CD8-positive, alpha-beta memory T cell (primary cell): Measurements from ENCODE around the gene CYTIP. TPM values are rescaled to one million over a fixed set of nuclear protein-coding genes. Genes with fewer than 3 reads are reported as not detected.

Experiments
- CTCF ChIA-PET: fragments of 350-600 bp; sonication (Branson Sonifier 250); formaldehyde crosslinking; loops from one replicate; lab custom pipeline; 2021; ENCODE audit warnings: antibody characterized with exemption; lab: Charles Lee
- POLR2A ChIA-PET: fragments of 350-600 bp; sonication (Branson Sonifier 250); formaldehyde crosslinking; loops from one replicate; lab custom pipeline; 2021; ENCODE audit warnings: antibody characterized with exemption; lab: Charles Lee
- DNase-seq, 5 donors: peaks; one replicate each; pipeline versions ENCODE4 v3.0.0 to v3.0.0-alpha.2; 2020 to 2022; ENCODE audit warnings: mixed read lengths in 1 of 5
- H3K27ac ChIP-seq: one replicate; pipeline ENCODE4 v1.7.0; 2013; ENCODE audit warnings: low read depth, mild to moderate bottlenecking, low read length, moderate library complexity
- H3K27me3 ChIP-seq: 2 replicates; pipeline ENCODE4 v1.7.0; 2013; ENCODE audit warnings: low read length, mild to moderate bottlenecking; ENCODE audit not compliant: insufficient read depth, poor library complexity, severe bottlenecking
- H3K36me3 ChIP-seq: 2 replicates; pipeline ENCODE4 v1.7.0; 2013; ENCODE audit warnings: mild to moderate bottlenecking, low read length, moderate library complexity; ENCODE audit not compliant: insufficient read depth
- H3K4me1 ChIP-seq: 2 replicates; pipeline ENCODE4 v1.7.0; 2013; ENCODE audit warnings: mild to moderate bottlenecking, low read length, moderate library complexity; ENCODE audit not compliant: insufficient read depth
- H3K4me3 ChIP-seq: 2 replicates; pipeline ENCODE4 v1.7.0; 2013; ENCODE audit warnings: mild to moderate bottlenecking, low read length
- H3K9me3 ChIP-seq: 2 replicates; pipeline ENCODE4 v1.7.0; 2013; ENCODE audit warnings: mild to moderate bottlenecking, low read length
- H3K27ac Mint-ChIP-seq, 8 donors: one replicate each; pipeline ENCODE4 v1.8.0; 2020 to 2021; ENCODE audit warnings: mixed read lengths in 8 of 8, mild to moderate bottlenecking in 6 of 8, inconsistent platforms in 3 of 8, moderate library complexity in 3 of 8
- H3K27me3 Mint-ChIP-seq, 2 donors: one replicate each; pipeline ENCODE4 v1.8.0; 2020 to 2021; ENCODE audit warnings: mixed read lengths in 2 of 2, mild to moderate bottlenecking in 1 of 2, moderate library complexity in 1 of 2
- H3K36me3 Mint-ChIP-seq, 3 donors: one replicate each; pipeline ENCODE4 v1.8.0; 2020 to 2021; ENCODE audit warnings: mixed read lengths in 3 of 3, inconsistent platforms in 1 of 3, mild to moderate bottlenecking in 1 of 3
- H3K4me1 Mint-ChIP-seq, 3 donors: one replicate each; pipeline ENCODE4 v1.8.0; 2020 to 2021; ENCODE audit warnings: mixed read lengths in 3 of 3, inconsistent platforms in 1 of 3, mild to moderate bottlenecking in 1 of 3
- H3K4me3 Mint-ChIP-seq, 7 donors: one replicate each; pipeline ENCODE4 v1.8.0; 2020 to 2021; ENCODE audit warnings: mixed read lengths in 7 of 7, mild to moderate bottlenecking in 6 of 7, moderate library complexity in 4 of 7, inconsistent platforms in 2 of 7
- H3K9me3 Mint-ChIP-seq, 5 donors: one replicate each; pipeline ENCODE4 v1.8.0; 2020 to 2022; ENCODE audit warnings: mixed read lengths in 5 of 5, mild to moderate bottlenecking in 3 of 5, moderate library complexity in 2 of 5, inconsistent platforms in 1 of 5
- polyA plus RNA-seq: library from polyadenylated mRNA; unstranded; fragments of 300-500 nt; fragmentation: Illumina TruSeq; gene quantifications from one replicate; pipeline ENCODE4 v1.2.3, GENCODE V29; 2021
- total RNA-seq, 2 experiments: library from RNA; stranded (reverse); gene quantifications; one replicate each; pipeline ENCODE4 v1.2.3, GENCODE V29; 2021

Gene CYTIP
- total and polyA plus RNA-seq, 3 experiments from 2014 or later = 144 to 202 (median 195) TPM

DNA sequence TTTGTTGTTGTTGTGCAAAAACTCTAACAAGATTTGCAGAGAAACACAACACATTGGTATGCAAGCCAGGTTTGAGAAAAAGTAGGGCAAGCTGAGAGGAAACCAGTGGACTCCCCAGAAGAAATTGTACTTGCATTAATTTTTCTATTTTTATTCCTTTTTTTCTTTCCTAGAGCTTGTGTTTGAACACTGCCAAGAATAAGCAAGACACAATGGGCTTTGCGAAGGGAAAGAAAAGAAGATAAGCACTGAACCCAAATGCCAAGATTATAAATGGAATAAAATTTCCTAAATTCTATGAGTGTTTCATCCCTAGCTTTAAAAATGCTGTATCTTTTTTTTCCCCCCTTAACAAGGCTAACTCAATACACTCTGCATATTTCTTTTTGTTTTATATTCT is 17.0 kb upstream of the CYTIP start:
- H3K27me3 ChIP-seq = no peaks in the 10 kb centered on the region
- ChIA-PET POLR2A (interaction anchor here (0.6 kb wide), 2 partner anchors 22 to 154 kb away, joined by 3 read pairs; no protein-coding TSS in a partner anchor), CTCF (interaction anchor here (0.6 to 8.8 kb wide), 4 partner anchors 22 to 158 kb away, joined by 3 to 68 read pairs (median 5); partner anchors contain the start of gene ERMN)
- DNase-seq = no peak
- H3K9me3 ChIP-seq = no peaks in the 10 kb centered on the region
- peaks cover 36 to 60% (median 49%) of the 10 kb centered on the region in 3 donors for H3K4me1 Mint-ChIP-seq
- no peaks in the 10 kb centered on the region for H3K36me3 ChIP-seq
- H3K9me3 Mint-ChIP-seq = no peaks in the 10 kb centered on the region
- H3K27ac ChIP-seq = no peak overlapping the region
- no peaks in the 10 kb centered on the region for H3K27me3 Mint-ChIP-seq
- peaks cover 0 to 2% (median 0%) of the 10 kb centered on the region in 3 donors for H3K36me3 Mint-ChIP-seq
- H3K4me3 ChIP-seq = no peak overlapping the region
- no peak overlapping the region for H3K4me3 Mint-ChIP-seq
- peak overlapping the region in 4 of 8 donors; percentile 2 to 29 (median 16) for H3K27ac Mint-ChIP-seq
- peaks cover 68% of the 10 kb centered on the region for H3K4me1 ChIP-seq

DNA sequence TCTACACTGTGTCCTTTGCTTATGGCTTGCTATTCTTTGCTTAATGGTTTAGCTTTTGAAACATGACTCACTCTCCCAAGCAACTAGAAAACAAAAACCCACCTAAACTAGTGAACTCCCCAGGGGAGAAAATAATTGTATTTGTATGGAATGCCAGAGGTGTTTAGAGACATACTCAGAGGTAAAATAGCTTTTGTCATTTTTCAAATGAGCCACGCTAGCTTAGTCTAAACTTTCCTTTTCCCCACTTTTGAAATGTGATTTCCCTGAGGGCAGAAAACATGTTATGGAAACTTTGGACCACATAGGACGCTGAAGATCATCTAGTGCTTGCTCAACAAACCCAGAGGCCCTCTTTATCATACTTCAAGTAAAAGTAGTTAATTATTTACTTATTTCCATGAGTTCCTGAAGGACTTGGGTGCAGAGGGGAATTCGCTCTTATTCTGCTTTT is 16.5 kb upstream of the CYTIP start:
- CTCF ChIA-PET = interaction anchor here (1.3 to 8.8 kb wide), 2 partner anchors 21 to 134 kb away, joined by 6 to 68 read pairs; partner anchors contain the start of gene ERMN
- no peaks in the 10 kb centered on the region for H3K9me3 Mint-ChIP-seq
- H3K36me3 Mint-ChIP-seq = peaks cover 0 to 2% (median 0%) of the 10 kb centered on the region in 3 donors
- H3K4me1 Mint-ChIP-seq = peaks cover 33 to 56% (median 47%) of the 10 kb centered on the region in 3 donors
- Histone ChIP-seq H3K4me1 (peaks cover 66% of the 10 kb centered on the region), H3K27ac (no peak overlapping the region), H3K27me3 (no peaks in the 10 kb centered on the region), H3K9me3 (no peaks in the 10 kb centered on the region), H3K4me3 (no peak overlapping the region), H3K36me3 (no peaks in the 10 kb centered on the region)
- H3K27ac Mint-ChIP-seq = peak overlapping the region in 5 of 8 donors; percentile 2 to 30 (median 22)
- H3K4me3 Mint-ChIP-seq = peak overlapping the region in 1 of 7 donors; percentile 29
- POLR2A ChIA-PET = interaction anchor here (0.6 kb wide), 1 partner anchor 21 kb away, joined by 3 read pairs; no protein-coding TSS in a partner anchor
- no peak for DNase-seq
- no peaks in the 10 kb centered on the region for H3K27me3 Mint-ChIP-seq

DNA sequence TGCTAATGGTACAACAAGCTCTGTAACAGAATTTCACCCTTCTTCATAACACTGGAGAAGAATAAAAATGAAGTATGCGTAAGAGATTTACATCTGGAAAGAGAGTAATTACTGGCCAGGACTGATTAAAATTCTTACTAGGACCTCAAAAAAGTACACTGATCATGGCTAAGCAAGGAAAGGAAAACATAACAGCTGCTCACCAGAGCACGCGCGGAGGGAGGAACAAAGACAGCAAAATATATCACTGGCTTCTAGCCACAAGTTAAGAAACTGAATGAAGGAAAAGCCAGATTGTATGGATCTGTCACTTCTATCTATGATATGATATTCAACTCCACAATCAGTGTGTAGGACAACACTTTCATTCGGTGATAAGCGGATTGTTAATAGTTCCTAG is 15.6 kb upstream of the CYTIP start:
- no peaks in the 10 kb centered on the region for H3K9me3 Mint-ChIP-seq
- no peaks in the 10 kb centered on the region for H3K27me3 ChIP-seq
- H3K27me3 Mint-ChIP-seq = no peaks in the 10 kb centered on the region
- no peak for DNase-seq
- H3K9me3 ChIP-seq = no peaks in the 10 kb centered on the region
- peaks cover 57% of the 10 kb centered on the region for H3K4me1 ChIP-seq
- no peak overlapping the region for H3K4me3 ChIP-seq
- H3K36me3 Mint-ChIP-seq = peaks cover 0 to 2% (median 0%) of the 10 kb centered on the region in 3 donors
- peak overlapping the region in 1 of 8 donors; percentile 52 for H3K27ac Mint-ChIP-seq
- H3K27ac ChIP-seq = no peak overlapping the region
- H3K36me3 ChIP-seq = no peaks in the 10 kb centered on the region
- CTCF ChIA-PET = interaction anchor here (1.2 to 8.8 kb wide), 3 partner anchors 13 to 133 kb away, joined by 3 to 68 read pairs (median 3); partner anchors contain the start of gene ERMN
- no peak overlapping the region for H3K4me3 Mint-ChIP-seq
- peaks cover 25 to 46% (median 38%) of the 10 kb centered on the region in 3 donors for H3K4me1 Mint-ChIP-seq
- POLR2A ChIA-PET = no interaction called here

DNA sequence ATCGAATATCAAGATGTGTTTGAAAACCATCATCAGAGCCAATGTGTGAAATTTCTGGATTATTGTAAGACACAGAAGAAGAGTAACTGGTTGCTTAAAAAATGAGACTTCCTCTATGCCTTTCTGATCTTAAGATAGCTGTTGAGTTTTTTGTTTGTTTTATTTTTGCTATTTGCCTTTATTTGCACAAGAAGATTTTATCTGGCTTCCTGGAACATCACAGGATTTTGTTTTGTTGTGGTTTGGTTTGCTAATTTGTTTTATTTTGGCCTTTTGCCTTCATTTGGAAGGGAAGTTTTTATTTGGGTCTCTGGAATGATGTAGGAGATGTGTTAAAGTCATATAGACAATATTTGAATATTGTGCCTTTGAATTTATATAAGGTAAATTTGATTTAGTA is 3.9 kb upstream of the CYTIP start:
- Histone ChIP-seq H3K4me3 (peak overlapping the region; percentile 21), H3K27ac (no peak overlapping the region), H3K4me1 (peaks cover 53% of the 10 kb centered on the region), H3K36me3 (no peaks in the 10 kb centered on the region), H3K27me3 (no peaks in the 10 kb centered on the region), H3K9me3 (no peaks in the 10 kb centered on the region)
- DNase-seq = no peak
- Mint-ChIP-seq H3K4me3 (peak overlapping the region in 6 of 7 donors; percentile 59 to 75 (median 66)), H3K36me3 (peaks cover 0 to 19% (median 5%) of the 10 kb centered on the region in 3 donors), H3K4me1 (peaks cover 58 to 69% (median 67%) of the 10 kb centered on the region in 3 donors), H3K27me3 (no peaks in the 10 kb centered on the region), H3K9me3 (no peaks in the 10 kb centered on the region), H3K27ac (peak overlapping the region; percentile 69 to 94 (median 88))
- CTCF ChIA-PET = interaction anchor here (0.6 to 2.9 kb wide), 4 partner anchors 8 to 120 kb away, joined by 3 to 22 read pairs (median 5); no protein-coding TSS in a partner anchor
- POLR2A ChIA-PET = interaction anchor here (1.2 to 1.7 kb wide), 3 partner anchors 10 to 29 kb away, joined by 3 to 6 read pairs (median 3); no protein-coding TSS in a partner anchor

DNA sequence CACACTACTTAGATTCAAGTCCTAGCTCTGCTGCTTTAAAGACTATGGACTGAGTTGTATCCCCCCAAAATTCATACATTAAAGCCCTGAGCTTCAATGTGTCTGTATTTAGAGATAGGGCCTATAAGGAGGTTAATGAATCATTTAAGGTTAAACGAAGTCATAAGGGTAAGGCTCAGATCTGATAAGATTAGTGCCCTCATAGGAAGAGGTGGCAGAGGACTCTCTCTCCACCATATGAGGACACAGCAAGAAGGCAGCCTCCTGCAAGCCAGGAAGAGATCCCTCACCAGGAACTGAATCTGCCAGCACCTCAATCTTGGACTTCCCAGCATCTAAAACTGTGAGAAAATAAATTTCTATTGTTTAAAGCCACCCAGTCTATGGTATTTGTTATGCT is 3.1 kb upstream of the CYTIP start:
- no peaks in the 10 kb centered on the region for H3K27me3 ChIP-seq
- Mint-ChIP-seq H3K27ac (peak overlapping the region; percentile 69 to 94 (median 84)), H3K36me3 (peaks cover 6 to 26% (median 12%) of the 10 kb centered on the region in 3 donors), H3K4me3 (peak overlapping the region; percentile 7 to 76 (median 66)), H3K27me3 (no peaks in the 10 kb centered on the region), H3K9me3 (no peaks in the 10 kb centered on the region), H3K4me1 (peaks cover 55 to 63% (median 63%) of the 10 kb centered on the region in 3 donors)
- no peak for DNase-seq
- peak overlapping the region; percentile 21 for H3K4me3 ChIP-seq
- ChIA-PET CTCF (interaction anchor here (1.1 to 2.9 kb wide), 5 partner anchors 12 to 120 kb away, joined by 3 to 22 read pairs (median 4); no protein-coding TSS in a partner anchor), POLR2A (interaction anchor here (1.7 kb wide), 1 partner anchor 29 kb away, joined by 6 read pairs; no protein-coding TSS in a partner anchor)
- H3K9me3 ChIP-seq = no peaks in the 10 kb centered on the region
- no peak overlapping the region for H3K27ac ChIP-seq
- H3K4me1 ChIP-seq = peaks cover 47% of the 10 kb centered on the region
- H3K36me3 ChIP-seq = peaks cover 2% of the 10 kb centered on the region

DNA sequence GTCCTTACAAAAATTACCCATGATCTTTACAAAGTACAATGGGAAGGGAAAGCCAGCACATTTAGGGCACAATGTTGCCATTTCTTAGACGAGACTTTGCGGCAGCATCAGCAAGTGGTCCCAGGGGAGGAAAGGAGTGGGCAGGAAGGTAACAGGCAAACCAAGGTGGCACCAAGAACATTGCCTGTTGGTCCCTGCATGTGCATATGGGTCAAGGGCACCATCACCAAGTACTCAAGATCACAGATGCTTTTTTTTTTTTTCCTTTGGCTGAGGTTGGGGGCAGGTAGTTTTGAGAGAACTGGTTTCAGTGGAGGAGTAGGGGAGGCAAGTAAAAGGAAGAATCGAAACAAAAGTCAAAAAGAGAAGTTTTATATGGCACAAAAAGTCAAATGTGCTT is 752 bp upstream of the CYTIP start:
- peaks cover 17 to 50% (median 34%) of the 10 kb centered on the region in 3 donors for H3K36me3 Mint-ChIP-seq
- H3K9me3 Mint-ChIP-seq = no peaks in the 10 kb centered on the region
- no peaks in the 10 kb centered on the region for H3K27me3 ChIP-seq

DNA sequence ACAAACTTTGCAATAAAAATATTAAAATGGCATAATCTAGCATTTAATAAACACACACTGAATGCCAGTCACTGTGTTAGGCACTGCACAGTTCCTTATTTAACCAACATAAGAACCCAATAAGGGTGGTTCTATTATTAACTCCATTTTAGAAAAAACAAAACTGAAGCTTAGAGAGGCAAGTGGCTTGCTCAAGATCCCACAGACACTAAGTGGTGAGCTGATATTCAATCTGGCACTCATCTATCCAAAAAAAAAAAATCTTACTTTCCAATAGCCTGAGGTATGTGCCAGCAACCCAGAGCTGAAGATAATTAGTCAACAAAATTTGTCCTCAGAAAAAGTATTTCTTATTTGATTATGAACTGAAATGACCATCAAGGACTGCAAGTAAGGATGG is 799 bp downstream of the CYTIP start:
- peak overlapping the region; percentile 92 to 98 (median 94) for H3K27ac Mint-ChIP-seq
- H3K36me3 Mint-ChIP-seq = peaks cover 23 to 64% (median 35%) of the 10 kb centered on the region in 3 donors
- peak overlapping the region; percentile 84 for H3K27ac ChIP-seq
- peak overlapping the region; percentile 93 for H3K4me3 ChIP-seq
- H3K9me3 ChIP-seq = no peaks in the 10 kb centered on the region
- ChIA-PET CTCF (interaction anchor here (0.6 to 2.5 kb wide), 14 partner anchors 9 to 141 kb away, joined by 3 to 22 read pairs (median 4); no protein-coding TSS in a partner anchor), POLR2A (interaction anchor here (0.7 to 2.5 kb wide), 12 partner anchors 9 to 433 kb away, joined by 3 to 25 read pairs (median 6); no protein-coding TSS in a partner anchor)
- H3K9me3 Mint-ChIP-seq = no peaks in the 10 kb centered on the region
- peak overlapping the region; percentile 93 to 99 (median 96) for H3K4me3 Mint-ChIP-seq
- peaks cover 29% of the 10 kb centered on the region for H3K4me1 ChIP-seq
- H3K4me1 Mint-ChIP-seq = peaks cover 40 to 43% (median 41%) of the 10 kb centered on the region in 3 donors
- no peaks in the 10 kb centered on the region for H3K27me3 ChIP-seq
- no peaks in the 10 kb centered on the region for H3K27me3 Mint-ChIP-seq
- H3K36me3 ChIP-seq = peaks cover 17% of the 10 kb centered on the region
- DNase-seq = no peak

More for the DNA sequence above, 752 bp upstream of the CYTIP start:
- peak overlapping the region; percentile 93 to 99 (median 96) for H3K4me3 Mint-ChIP-seq
- H3K27ac Mint-ChIP-seq = peak overlapping the region; percentile 92 to 98 (median 94)
- H3K9me3 ChIP-seq = no peaks in the 10 kb centered on the region
- H3K4me3 ChIP-seq = peak overlapping the region; percentile 93
- peaks cover 46 to 53% (median 51%) of the 10 kb centered on the region in 3 donors for H3K4me1 Mint-ChIP-seq
- H3K36me3 ChIP-seq = peaks cover 17% of the 10 kb centered on the region
- H3K4me1 ChIP-seq = peaks cover 42% of the 10 kb centered on the region
- DNase-seq = no peak
- POLR2A ChIA-PET = interaction anchor here (2.0 kb wide), 1 partner anchor 41 kb away, joined by 18 read pairs; no protein-coding TSS in a partner anchor
- peak overlapping the region; percentile 84 for H3K27ac ChIP-seq
- CTCF ChIA-PET = interaction anchor here (1.1 to 2.5 kb wide), 5 partner anchors 11 to 183 kb away, joined by 4 to 22 read pairs (median 13); no protein-coding TSS in a partner anchor
- H3K27me3 Mint-ChIP-seq = no peaks in the 10 kb centered on the region
